ENCODE results near the gene EMC8.

DNA sequence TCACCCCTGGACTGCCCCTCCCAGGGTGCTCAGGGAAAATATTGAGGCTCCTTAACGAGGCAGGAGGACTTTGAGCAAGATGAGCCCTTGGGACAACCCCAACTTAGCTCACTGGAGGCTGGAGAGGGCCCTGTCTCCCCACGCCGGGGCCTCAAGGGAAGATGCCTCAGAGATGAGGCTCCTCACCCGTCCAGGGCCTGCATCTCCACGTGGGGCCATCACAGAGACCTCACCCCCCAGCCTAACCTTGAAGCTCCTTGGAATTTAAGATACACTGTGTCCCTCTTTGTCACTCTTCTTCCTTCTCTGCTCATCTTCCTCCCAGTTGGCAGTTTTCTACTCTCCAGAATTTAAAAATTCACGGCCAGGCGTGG, 11.4 kb upstream of the EMC8 start:
- TF ChIP-seq, protein P1, sequence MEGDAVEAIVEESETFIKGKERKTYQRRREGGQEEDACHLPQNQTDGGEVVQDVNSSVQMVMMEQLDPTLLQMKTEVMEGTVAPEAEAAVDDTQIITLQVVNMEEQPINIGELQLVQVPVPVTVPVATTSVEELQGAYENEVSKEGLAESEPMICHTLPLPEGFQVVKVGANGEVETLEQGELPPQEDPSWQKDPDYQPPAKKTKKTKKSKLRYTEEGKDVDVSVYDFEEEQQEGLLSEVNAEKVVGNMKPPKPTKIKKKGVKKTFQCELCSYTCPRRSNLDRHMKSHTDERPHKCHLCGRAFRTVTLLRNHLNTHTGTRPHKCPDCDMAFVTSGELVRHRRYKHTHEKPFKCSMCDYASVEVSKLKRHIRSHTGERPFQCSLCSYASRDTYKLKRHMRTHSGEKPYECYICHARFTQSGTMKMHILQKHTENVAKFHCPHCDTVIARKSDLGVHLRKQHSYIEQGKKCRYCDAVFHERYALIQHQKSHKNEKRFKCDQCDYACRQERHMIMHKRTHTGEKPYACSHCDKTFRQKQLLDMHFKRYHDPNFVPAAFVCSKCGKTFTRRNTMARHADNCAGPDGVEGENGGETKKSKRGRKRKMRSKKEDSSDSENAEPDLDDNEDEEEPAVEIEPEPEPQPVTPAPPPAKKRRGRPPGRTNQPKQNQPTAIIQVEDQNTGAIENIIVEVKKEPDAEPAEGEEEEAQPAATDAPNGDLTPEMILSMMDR (IDR thresholded peaks at IDR 0.05): no peak
- TF ChIP-seq POLR2AphosphoS5 (IDR thresholded peaks at IDR 0.05): no peak
- TF ChIP-seq POLR2A (IDR thresholded peaks at IDR 0.05): no peak

Data from breast epithelium (tissue), 3 donors.